GM12878 (cell line): ENCODE results near the gene BPGM. TPM values are rescaled to one million over a fixed set of nuclear protein-coding genes. Genes with fewer than 3 reads are reported as not detected.

Experiments used
- ATAC-seq: fragments of 200-7000 bp; cut with Tn5 transposase; 3 replicates; pipeline ENCODE4 v1.9.1; 2020; ENCODE audit warnings: mild to moderate bottlenecking, moderate library complexity
- BruUV-seq: library from RNA; stranded (reverse); fragments of 400-500 nt; replicated peaks from 2 replicates; lab custom pipeline; 2021; lab: Mats Ljungman, UMichigan
- CTCF ChIA-PET: fragments of 300-600 bp; sonication (Branson Sonifier 250); formaldehyde crosslinking; extraction: SDS; loops from one replicate; lab custom pipeline; 2021; ENCODE audit warnings: inconsistent platforms; lab: Yijun Ruan, JAX
- POLR2A ChIA-PET: fragments of 350-600 bp; formaldehyde crosslinking; extraction: SDS; loops from one replicate; lab custom pipeline; 2021; ENCODE audit warnings: inconsistent platforms; lab: Charles Lee
- RAD21 ChIA-PET: fragments of 300-600 bp; sonication (Branson Sonifier 250); formaldehyde crosslinking; loops from one replicate; lab custom pipeline; 2023; ENCODE audit warnings: antibody characterized with exemption; ENCODE audit not compliant: unreplicated experiment; lab: Charles Lee
- SMC1A ChIA-PET: fragments of 300-600 bp; sonication (Branson Sonifier 250); formaldehyde crosslinking; loops from one replicate; lab custom pipeline; 2023; ENCODE audit not compliant: unreplicated experiment, uncharacterized antibody; lab: Charles Lee
- DNase-seq: peaks from one replicate; pipeline ENCODE4 v3.0.0-alpha.2; 2011; ENCODE audit warnings: low read depth, low spot score
- FAIRE-seq: peaks from 3 replicates; lab custom pipeline; 2011; peaks lifted over from hg19 to GRCh38; lab: Jason Lieb, UNC
- H2AFZ ChIP-seq: 2 replicates; pipeline ENCODE4 v1.6.0; 2011; ENCODE audit warnings: low read depth, low read length, control low read depth; ENCODE audit not compliant: control insufficient read depth
- H3K27ac ChIP-seq: 2 replicates; pipeline ENCODE4 v1.5.1; 2011; ENCODE audit warnings: control low read depth; ENCODE audit not compliant: control insufficient read depth, insufficient read depth
- H3K27me3 ChIP-seq, 2 experiments: replicated peaks in 1 of 2; 2 replicates each; pipeline versions ENCODE4 v1.6.0 to v1.6.1; 2011; ENCODE audit warnings: low read length in 1 of 2; ENCODE audit not compliant: control insufficient read depth in 2 of 2, insufficient read depth in 2 of 2
- H3K36me3 ChIP-seq, 2 experiments: 2 replicates each; pipeline ENCODE4 v1.5.1; 2011; ENCODE audit warnings: low read length in 1 of 2; ENCODE audit not compliant: control insufficient read depth in 2 of 2, insufficient read depth in 2 of 2
- H3K4me1 ChIP-seq: 2 replicates; pipeline ENCODE4 v1.6.1; 2011; ENCODE audit warnings: mild to moderate bottlenecking, low read length, moderate library complexity, mixed read lengths; ENCODE audit not compliant: control insufficient read depth, insufficient read depth
- H3K4me2 ChIP-seq: 2 replicates; pipeline ENCODE4 v1.6.0; 2011; ENCODE audit warnings: control low read depth; ENCODE audit not compliant: control insufficient read depth, insufficient read depth
- H3K4me3 ChIP-seq: fragments of 200-600 bp; sonication (generic); 2 replicates; pipeline ENCODE4 v1.5.1; 2016
- H3K79me2 ChIP-seq: 2 replicates; pipeline ENCODE4 v1.6.0; 2011; ENCODE audit warnings: low read length; ENCODE audit not compliant: control insufficient read depth, insufficient read depth
- H3K9ac ChIP-seq: 2 replicates; pipeline ENCODE4 v1.8.0; 2011; ENCODE audit warnings: low read length, control low read depth, mixed read lengths; ENCODE audit not compliant: control insufficient read depth, insufficient read depth
- H3K9me3 ChIP-seq: replicated peaks from 3 replicates; pipeline ENCODE4 v1.5.1; 2011; ENCODE audit warnings: mild to moderate bottlenecking, low read length; ENCODE audit not compliant: control insufficient read depth, insufficient read depth
- H4K20me1 ChIP-seq: 2 replicates; pipeline ENCODE4 v1.6.0; 2011; ENCODE audit not compliant: control insufficient read depth, insufficient read depth
- ATF7 ChIP-seq: fragments of 450-650 bp; IDR thresholded peaks from 2 replicates; pipeline ENCODE4 v1.6.1; 2016; ENCODE audit warnings: low read depth, mild to moderate bottlenecking
- CEBPB ChIP-seq, 2 experiments: fragments of 150-350 bp in 1 of 2; IDR thresholded peaks; 2 replicates each; pipeline ENCODE4 v1.6.1; 2012 to 2014; ENCODE audit warnings: low read depth in 2 of 2, low read length in 2 of 2, borderline replicate concordance in 1 of 2, inconsistent platforms in 1 of 2
- EGR1 ChIP-seq, 2 experiments: IDR thresholded peaks; 1 replicate in 1 of 2; 2 replicates in 1 of 2; pipeline ENCODE4 v1.6.1; 2011 to 2012; ENCODE audit warnings: low read depth in 2 of 2, low read length in 2 of 2, borderline replicate concordance in 1 of 2, mild to moderate bottlenecking in 1 of 2, moderate library complexity in 1 of 2
- ZBED1 ChIP-seq: IDR thresholded peaks from 2 replicates; pipeline ENCODE4 v1.6.1; 2016; ENCODE audit warnings: borderline replicate concordance
- WGBS: methylation state at CpG from one replicate; pipeline ENCODE4 v1.1.6; 2016; ENCODE audit warnings: low lambda C conversion rate; ENCODE audit not compliant: insufficient replicate concordance, insufficient coverage; ENCODE audit errors: missing lambda C conversion rate; 5-methylcytosine and 5-hydroxymethylcytosine counted together
- in situ Hi-C: fragments of 300-500 bp; cut with MboI; formaldehyde crosslinking; loops from 9 replicates; pipeline ENCODE4 v1.14.3; 2018; ENCODE audit warnings: mixed read lengths
- intact Hi-C: fragments of 100-400 bp; cut with micrococcal nuclease; formaldehyde crosslinking; loops from one replicate; pipeline ENCODE4 v1.14.2; 2022; ENCODE audit not compliant: unreplicated experiment
- polyA plus RNA-seq, 11 experiments: library from polyadenylated mRNA; depleted of rRNA in 4 of 11; unstranded in 6 of 11; stranded (reverse) in 5 of 11; fragments of >200 nt; fragmentation: Nextera tagmentation in 4 of 11; fragmentation: Illumina TruSeq in 1 of 11; extraction: Ambion mirVana in 4 of 11; extraction: Trizol in 1 of 11; gene quantifications; 1 replicate in 1 of 11; 2 replicates in 10 of 11; pipeline versions ENCODE4 v1.2.1 to v1.2.3, GENCODE V29; 2011 to 2016; ENCODE audit warnings: inconsistent platforms in 2 of 11, missing spikeins in 2 of 11, low read depth in 1 of 11
- total RNA-seq, 4 experiments: library from RNA; depleted of rRNA in 3 of 4; stranded (reverse); fragments of >200 nt in 3 of 4; fragmentation: Illumina TruSeq in 1 of 4; extraction: Trizol in 1 of 4; gene quantifications; 2 replicates each; pipeline versions ENCODE4 v1.2.1 to v1.2.3, GENCODE V29; 2013 to 2021
- TF ChIP-seq, protein P1 (sequence below): fragments of 450-650 bp; IDR thresholded peaks from 2 replicates; pipeline ENCODE4 v1.6.1; 2017; ENCODE audit warnings: mild to moderate bottlenecking
- TF ChIP-seq, protein P2 (sequence below): IDR thresholded peaks from 2 replicates; pipeline ENCODE4 v1.6.1; 2012; ENCODE audit warnings: mild to moderate bottlenecking, low read depth, low read length
- TF ChIP-seq, protein P3 (sequence below): fragments of 150-350 bp; IDR thresholded peaks from 2 replicates; pipeline ENCODE4 v1.6.1; 2016; ENCODE audit warnings: low read depth, low read length
- TF ChIP-seq, protein P4 (sequence below): fragments of 450-650 bp; IDR thresholded peaks from 2 replicates; pipeline ENCODE4 v1.6.1; 2016; ENCODE audit warnings: mild to moderate bottlenecking, moderate library complexity, borderline replicate concordance

The BPGM gene
- total and polyA plus RNA-seq, 10 of the 15 experiments (the other 5 are each of a cell fraction or from before 2014, with no cell fraction given) = 9.0 to 20.1 (median 15.2) TPM

DNA sequence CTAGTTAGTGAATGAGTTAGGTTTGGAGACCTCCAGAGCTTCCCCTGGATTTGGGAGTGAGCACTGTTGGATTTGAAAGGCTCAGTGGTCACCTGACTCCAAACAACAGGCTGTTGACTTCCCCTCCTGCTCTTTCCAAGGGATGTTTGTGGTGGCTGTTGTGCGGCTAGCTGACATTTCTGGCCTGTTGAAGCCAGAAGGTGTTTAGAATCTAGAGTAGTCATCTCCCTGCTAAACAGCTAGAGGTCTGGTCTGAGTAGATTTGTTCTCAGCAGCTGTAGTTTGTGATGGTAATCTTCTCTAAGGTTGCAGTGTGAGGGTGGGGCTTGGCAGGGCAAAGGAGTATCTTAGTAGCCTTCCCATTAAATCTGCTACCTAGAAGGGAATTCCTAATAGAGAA, 30.1 kb downstream of the BPGM start:
- no peak for FAIRE-seq
- Histone ChIP-seq H3K4me2 (no peak overlapping the region), H3K27me3 (no peaks in the 10 kb centered on the region), H4K20me1 (no peaks in the 10 kb centered on the region), H3K9me3 (no peaks in the 10 kb centered on the region; the same call in 2 of the 3 replicates), H3K4me3 (no peak overlapping the region), H3K36me3 (no peaks in the 10 kb centered on the region; a peak in 1 of 4 replicates), H3K27ac (no peak overlapping the region), H3K79me2 (no peaks in the 10 kb centered on the region), H3K9ac (no peak overlapping the region), H2AFZ (no peak overlapping the region), H3K4me1 (no peaks in the 10 kb centered on the region)
- ChIA-PET POLR2A (interaction anchor here (0.8 kb wide), 1 partner anchor 42 kb away, joined by 3 read pairs; no protein-coding TSS in a partner anchor), RAD21 (no interaction called here), SMC1A (interaction anchor here (1.2 kb wide), 1 partner anchor 18 kb away, joined by 3 read pairs; no protein-coding TSS in a partner anchor), CTCF (interaction anchor here (1.3 to 1.4 kb wide), 2 partner anchors 20 to 29 kb away, joined by 3 to 4 read pairs; no protein-coding TSS in a partner anchor)
- no peak for DNase-seq
- ATAC-seq = no peak
- WGBS = 100% methylated on average over 1 of the region's 1 CpG
- intact Hi-C loops = no loop called here
- BruUV-seq = no TSS peak
- in situ Hi-C loops = no loop called here
- TF ChIP-seq EGR1 (IDR thresholded peaks at IDR 0.05; ENCODE audit: borderline replicate concordance in 1 of 2, low read depth in 2 of 2, low read length in 2 of 2) (no peak), CEBPB (IDR thresholded peaks at IDR 0.05; ENCODE audit: borderline replicate concordance in 1 of 2, low read depth in 2 of 2, low read length in 2 of 2) (no peak), ZBED1 (no peak), ATF7 (no peak)
- TF ChIP-seq, protein P1, sequence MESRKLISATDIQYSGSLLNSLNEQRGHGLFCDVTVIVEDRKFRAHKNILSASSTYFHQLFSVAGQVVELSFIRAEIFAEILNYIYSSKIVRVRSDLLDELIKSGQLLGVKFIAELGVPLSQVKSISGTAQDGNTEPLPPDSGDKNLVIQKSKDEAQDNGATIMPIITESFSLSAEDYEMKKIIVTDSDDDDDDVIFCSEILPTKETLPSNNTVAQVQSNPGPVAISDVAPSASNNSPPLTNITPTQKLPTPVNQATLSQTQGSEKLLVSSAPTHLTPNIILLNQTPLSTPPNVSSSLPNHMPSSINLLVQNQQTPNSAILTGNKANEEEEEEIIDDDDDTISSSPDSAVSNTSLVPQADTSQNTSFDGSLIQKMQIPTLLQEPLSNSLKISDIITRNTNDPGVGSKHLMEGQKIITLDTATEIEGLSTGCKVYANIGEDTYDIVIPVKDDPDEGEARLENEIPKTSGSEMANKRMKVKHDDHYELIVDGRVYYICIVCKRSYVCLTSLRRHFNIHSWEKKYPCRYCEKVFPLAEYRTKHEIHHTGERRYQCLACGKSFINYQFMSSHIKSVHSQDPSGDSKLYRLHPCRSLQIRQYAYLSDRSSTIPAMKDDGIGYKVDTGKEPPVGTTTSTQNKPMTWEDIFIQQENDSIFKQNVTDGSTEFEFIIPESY = no peak
- TF ChIP-seq, protein P2, sequence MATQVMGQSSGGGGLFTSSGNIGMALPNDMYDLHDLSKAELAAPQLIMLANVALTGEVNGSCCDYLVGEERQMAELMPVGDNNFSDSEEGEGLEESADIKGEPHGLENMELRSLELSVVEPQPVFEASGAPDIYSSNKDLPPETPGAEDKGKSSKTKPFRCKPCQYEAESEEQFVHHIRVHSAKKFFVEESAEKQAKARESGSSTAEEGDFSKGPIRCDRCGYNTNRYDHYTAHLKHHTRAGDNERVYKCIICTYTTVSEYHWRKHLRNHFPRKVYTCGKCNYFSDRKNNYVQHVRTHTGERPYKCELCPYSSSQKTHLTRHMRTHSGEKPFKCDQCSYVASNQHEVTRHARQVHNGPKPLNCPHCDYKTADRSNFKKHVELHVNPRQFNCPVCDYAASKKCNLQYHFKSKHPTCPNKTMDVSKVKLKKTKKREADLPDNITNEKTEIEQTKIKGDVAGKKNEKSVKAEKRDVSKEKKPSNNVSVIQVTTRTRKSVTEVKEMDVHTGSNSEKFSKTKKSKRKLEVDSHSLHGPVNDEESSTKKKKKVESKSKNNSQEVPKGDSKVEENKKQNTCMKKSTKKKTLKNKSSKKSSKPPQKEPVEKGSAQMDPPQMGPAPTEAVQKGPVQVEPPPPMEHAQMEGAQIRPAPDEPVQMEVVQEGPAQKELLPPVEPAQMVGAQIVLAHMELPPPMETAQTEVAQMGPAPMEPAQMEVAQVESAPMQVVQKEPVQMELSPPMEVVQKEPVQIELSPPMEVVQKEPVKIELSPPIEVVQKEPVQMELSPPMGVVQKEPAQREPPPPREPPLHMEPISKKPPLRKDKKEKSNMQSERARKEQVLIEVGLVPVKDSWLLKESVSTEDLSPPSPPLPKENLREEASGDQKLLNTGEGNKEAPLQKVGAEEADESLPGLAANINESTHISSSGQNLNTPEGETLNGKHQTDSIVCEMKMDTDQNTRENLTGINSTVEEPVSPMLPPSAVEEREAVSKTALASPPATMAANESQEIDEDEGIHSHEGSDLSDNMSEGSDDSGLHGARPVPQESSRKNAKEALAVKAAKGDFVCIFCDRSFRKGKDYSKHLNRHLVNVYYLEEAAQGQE = no peak
- TF ChIP-seq, protein P3, sequence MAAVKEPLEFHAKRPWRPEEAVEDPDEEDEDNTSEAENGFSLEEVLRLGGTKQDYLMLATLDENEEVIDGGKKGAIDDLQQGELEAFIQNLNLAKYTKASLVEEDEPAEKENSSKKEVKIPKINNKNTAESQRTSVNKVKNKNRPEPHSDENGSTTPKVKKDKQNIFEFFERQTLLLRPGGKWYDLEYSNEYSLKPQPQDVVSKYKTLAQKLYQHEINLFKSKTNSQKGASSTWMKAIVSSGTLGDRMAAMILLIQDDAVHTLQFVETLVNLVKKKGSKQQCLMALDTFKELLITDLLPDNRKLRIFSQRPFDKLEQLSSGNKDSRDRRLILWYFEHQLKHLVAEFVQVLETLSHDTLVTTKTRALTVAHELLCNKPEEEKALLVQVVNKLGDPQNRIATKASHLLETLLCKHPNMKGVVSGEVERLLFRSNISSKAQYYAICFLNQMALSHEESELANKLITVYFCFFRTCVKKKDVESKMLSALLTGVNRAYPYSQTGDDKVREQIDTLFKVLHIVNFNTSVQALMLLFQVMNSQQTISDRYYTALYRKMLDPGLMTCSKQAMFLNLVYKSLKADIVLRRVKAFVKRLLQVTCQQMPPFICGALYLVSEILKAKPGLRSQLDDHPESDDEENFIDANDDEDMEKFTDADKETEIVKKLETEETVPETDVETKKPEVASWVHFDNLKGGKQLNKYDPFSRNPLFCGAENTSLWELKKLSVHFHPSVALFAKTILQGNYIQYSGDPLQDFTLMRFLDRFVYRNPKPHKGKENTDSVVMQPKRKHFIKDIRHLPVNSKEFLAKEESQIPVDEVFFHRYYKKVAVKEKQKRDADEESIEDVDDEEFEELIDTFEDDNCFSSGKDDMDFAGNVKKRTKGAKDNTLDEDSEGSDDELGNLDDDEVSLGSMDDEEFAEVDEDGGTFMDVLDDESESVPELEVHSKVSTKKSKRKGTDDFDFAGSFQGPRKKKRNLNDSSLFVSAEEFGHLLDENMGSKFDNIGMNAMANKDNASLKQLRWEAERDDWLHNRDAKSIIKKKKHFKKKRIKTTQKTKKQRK = no peak
- TF ChIP-seq, protein P4, sequence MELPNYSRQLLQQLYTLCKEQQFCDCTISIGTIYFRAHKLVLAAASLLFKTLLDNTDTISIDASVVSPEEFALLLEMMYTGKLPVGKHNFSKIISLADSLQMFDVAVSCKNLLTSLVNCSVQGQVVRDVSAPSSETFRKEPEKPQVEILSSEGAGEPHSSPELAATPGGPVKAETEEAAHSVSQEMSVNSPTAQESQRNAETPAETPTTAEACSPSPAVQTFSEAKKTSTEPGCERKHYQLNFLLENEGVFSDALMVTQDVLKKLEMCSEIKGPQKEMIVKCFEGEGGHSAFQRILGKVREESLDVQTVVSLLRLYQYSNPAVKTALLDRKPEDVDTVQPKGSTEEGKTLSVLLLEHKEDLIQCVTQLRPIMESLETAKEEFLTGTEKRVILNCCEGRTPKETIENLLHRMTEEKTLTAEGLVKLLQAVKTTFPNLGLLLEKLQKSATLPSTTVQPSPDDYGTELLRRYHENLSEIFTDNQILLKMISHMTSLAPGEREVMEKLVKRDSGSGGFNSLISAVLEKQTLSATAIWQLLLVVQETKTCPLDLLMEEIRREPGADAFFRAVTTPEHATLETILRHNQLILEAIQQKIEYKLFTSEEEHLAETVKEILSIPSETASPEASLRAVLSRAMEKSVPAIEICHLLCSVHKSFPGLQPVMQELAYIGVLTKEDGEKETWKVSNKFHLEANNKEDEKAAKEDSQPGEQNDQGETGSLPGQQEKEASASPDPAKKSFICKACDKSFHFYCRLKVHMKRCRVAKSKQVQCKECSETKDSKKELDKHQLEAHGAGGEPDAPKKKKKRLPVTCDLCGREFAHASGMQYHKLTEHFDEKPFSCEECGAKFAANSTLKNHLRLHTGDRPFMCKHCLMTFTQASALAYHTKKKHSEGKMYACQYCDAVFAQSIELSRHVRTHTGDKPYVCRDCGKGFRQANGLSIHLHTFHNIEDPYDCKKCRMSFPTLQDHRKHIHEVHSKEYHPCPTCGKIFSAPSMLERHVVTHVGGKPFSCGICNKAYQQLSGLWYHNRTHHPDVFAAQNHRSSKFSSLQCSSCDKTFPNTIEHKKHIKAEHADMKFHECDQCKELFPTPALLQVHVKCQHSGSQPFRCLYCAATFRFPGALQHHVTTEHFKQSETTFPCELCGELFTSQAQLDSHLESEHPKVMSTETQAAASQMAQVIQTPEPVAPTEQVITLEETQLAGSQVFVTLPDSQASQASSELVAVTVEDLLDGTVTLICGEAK = no peak
